ENCODE data around the gene CLN3. TPM values are rescaled to one million over a fixed set of nuclear protein-coding genes. Genes with fewer than 3 reads are reported as not detected.

The CLN3 gene
- total RNA-seq, 3 donors from 2014 or later = 25.9 to 26.0 (median 25.9) TPM

- Mint-ChIP-seq H3K4me1 (ENCODE audit: low read depth) (peaks cover 4% of the 10 kb centered on the region), H3K9me3 (no peaks in the 10 kb centered on the region), H3K4me3 (no peak overlapping the region), H3K27me3 (ENCODE audit: low read depth) (no peaks in the 10 kb centered on the region), H3K36me3 (ENCODE audit: insufficient read depth) (no peaks in the 10 kb centered on the region)
- DNase-seq (no peak), ATAC-seq (no peak)
These were observed 34.6 kb upstream of the CLN3 start for GRCh38 chr16:28526201-28527099.

- Mint-ChIP-seq H3K27me3 (ENCODE audit: low read depth) (no peaks in the 10 kb centered on the region), H3K4me3 (no peak overlapping the region)
- no peak for DNase-seq
These were observed 32.9 kb upstream of the CLN3 start for GRCh38 chr16:28524681-28525171.

GRCh38 chr16:28522792-28523191 is 30.9 kb upstream of the CLN3 start:
- H3K27me3 Mint-ChIP-seq (ENCODE audit: low read depth) = no peaks in the 10 kb centered on the region
- H3K4me3 Mint-ChIP-seq = no peak overlapping the region
- H3K4me1 Mint-ChIP-seq (ENCODE audit: low read depth) = peaks cover 4% of the 10 kb centered on the region
- H3K36me3 Mint-ChIP-seq (ENCODE audit: insufficient read depth) = no peaks in the 10 kb centered on the region
- H3K9me3 Mint-ChIP-seq = no peaks in the 10 kb centered on the region
- DNase-seq = no peak
- no peak for ATAC-seq

More at GRCh38 chr16:28524681-28525171, 32.9 kb upstream of the CLN3 start:
- peaks cover 4% of the 10 kb centered on the region for H3K4me1 Mint-ChIP-seq (ENCODE audit: low read depth)
- no peaks in the 10 kb centered on the region for H3K36me3 Mint-ChIP-seq (ENCODE audit: insufficient read depth)
- no peaks in the 10 kb centered on the region for H3K9me3 Mint-ChIP-seq
- ATAC-seq = peak; percentile 35 to 51

DNA sequence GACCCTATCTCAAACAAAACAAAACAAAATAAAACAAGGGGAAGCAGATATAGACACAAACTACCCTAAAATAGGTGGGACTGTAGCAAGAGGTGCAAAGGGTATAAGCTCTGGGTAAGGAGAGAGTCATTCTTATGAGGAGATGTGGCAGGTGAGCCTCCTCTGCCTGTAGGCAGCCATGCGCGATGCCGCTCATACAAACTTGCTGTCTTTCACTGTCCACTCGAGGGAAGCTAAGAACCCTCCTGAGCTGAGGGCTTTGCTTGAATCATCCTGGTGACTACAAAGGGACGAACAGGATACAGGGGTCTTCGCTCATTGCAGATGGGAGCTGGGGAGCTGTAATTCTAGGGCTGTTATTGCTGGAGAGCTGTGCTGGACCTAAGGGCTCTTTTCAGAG is 29.6 kb upstream of the CLN3 start:
- Mint-ChIP-seq H3K36me3 (ENCODE audit: insufficient read depth) (no peaks in the 10 kb centered on the region), H3K4me1 (ENCODE audit: low read depth) (peaks cover 4% of the 10 kb centered on the region), H3K9me3 (no peaks in the 10 kb centered on the region), H3K27me3 (ENCODE audit: low read depth) (no peaks in the 10 kb centered on the region), H3K4me3 (no peak overlapping the region)
- ATAC-seq (no peak), DNase-seq (no peak)

- Mint-ChIP-seq H3K9me3 (no peaks in the 10 kb centered on the region), H3K27me3 (ENCODE audit: low read depth) (no peaks in the 10 kb centered on the region), H3K4me3 (no peak overlapping the region), H3K36me3 (ENCODE audit: insufficient read depth) (no peaks in the 10 kb centered on the region), H3K4me1 (ENCODE audit: low read depth) (peaks cover 4% of the 10 kb centered on the region)
- ATAC-seq = no peak
- DNase-seq = no peak
These were observed 28.8 kb upstream of the CLN3 start for GRCh38 chr16:28520672-28521071.

GRCh38 chr16:28514246-28514645 is 22.4 kb upstream of the CLN3 start:
- no peaks in the 10 kb centered on the region for H3K36me3 Mint-ChIP-seq (ENCODE audit: insufficient read depth)
- no peak for ATAC-seq

GRCh38 chr16:28513484-28514181 is 21.8 kb upstream of the CLN3 start:
- H3K36me3 Mint-ChIP-seq (ENCODE audit: insufficient read depth) = no peaks in the 10 kb centered on the region

More at GRCh38 chr16:28514246-28514645, 22.4 kb upstream of the CLN3 start:
- Mint-ChIP-seq H3K9me3 (no peaks in the 10 kb centered on the region), H3K4me3 (no peak overlapping the region), H3K4me1 (ENCODE audit: low read depth) (no peaks in the 10 kb centered on the region), H3K27me3 (ENCODE audit: low read depth) (no peaks in the 10 kb centered on the region)
- no peak for DNase-seq

DNA sequence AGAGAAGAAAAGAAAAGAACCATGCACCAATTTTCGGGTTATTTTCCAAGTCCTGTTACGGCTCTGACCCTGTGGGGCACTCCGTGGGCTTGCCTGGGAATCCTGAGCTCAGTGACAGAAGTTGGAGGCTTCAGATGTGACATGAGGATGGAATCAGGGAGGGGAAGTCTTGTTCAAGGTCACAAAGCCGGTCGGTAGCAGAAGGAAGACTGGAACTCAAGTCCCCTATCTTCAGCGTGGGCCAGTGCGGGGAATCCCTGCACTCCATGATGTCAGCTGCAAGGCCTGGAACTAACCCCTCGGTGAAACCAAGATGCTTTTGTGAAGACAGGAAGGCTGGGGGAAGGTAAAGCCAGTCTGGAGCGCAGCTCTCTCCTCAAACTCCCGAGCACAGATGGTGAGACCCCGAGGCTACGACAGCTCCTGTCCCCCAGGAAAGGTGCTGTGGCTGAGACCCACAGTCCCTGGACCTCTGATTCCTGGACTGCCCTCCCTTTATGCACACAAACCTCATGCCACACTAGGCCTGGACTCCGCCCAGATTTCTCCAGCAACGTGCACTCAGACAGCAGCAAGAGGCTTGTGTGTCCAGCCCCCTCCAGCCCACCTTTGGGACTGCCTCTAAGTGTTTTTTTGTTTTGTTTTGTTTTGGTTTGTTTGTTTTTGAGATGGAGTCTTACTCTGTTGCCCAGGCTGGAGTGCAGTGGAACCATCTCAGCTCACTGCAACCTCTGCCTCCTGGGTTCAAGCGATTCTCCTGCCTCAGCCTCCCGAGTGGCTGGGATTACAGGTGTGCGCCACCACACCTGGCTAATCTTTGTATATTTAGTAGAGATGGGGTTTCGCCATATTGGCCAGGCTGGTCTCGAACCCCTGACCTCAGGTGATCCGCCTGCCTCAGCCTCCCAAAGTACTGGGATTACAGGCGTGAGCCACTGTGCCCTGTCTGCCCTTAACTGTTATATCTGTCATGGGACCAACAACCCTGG is 20.2 kb upstream of the CLN3 start:
- Mint-ChIP-seq H3K36me3 (ENCODE audit: insufficient read depth) (no peaks in the 10 kb centered on the region), H3K4me1 (ENCODE audit: low read depth) (peaks cover 13% of the 10 kb centered on the region), H3K4me3 (no peak overlapping the region), H3K27me3 (ENCODE audit: low read depth) (no peaks in the 10 kb centered on the region), H3K9me3 (no peaks in the 10 kb centered on the region)
- DNase-seq (no peak), ATAC-seq (no peak)

More at GRCh38 chr16:28513484-28514181, 21.8 kb upstream of the CLN3 start:
- Mint-ChIP-seq H3K4me1 (ENCODE audit: low read depth) (no peaks in the 10 kb centered on the region), H3K27me3 (ENCODE audit: low read depth) (no peaks in the 10 kb centered on the region), H3K9me3 (no peaks in the 10 kb centered on the region), H3K4me3 (no peak overlapping the region)
- ATAC-seq = no peak
- no peak for DNase-seq

- Mint-ChIP-seq H3K36me3 (ENCODE audit: insufficient read depth) (no peaks in the 10 kb centered on the region), H3K4me1 (ENCODE audit: low read depth) (peaks cover 19% of the 10 kb centered on the region), H3K27me3 (ENCODE audit: low read depth) (peaks cover 2% of the 10 kb centered on the region), H3K9me3 (no peaks in the 10 kb centered on the region), H3K4me3 (no peak overlapping the region)
- ATAC-seq (no peak), DNase-seq (no peak)
These were observed 19.2 kb upstream of the CLN3 start for GRCh38 chr16:28511031-28511430.

GRCh38 chr16:28505489-28506137 is 13.7 kb upstream of the CLN3 start:
- Mint-ChIP-seq H3K9me3 (no peaks in the 10 kb centered on the region), H3K4me1 (ENCODE audit: low read depth) (peaks cover 22% of the 10 kb centered on the region)
- ATAC-seq = no peak

DNA sequence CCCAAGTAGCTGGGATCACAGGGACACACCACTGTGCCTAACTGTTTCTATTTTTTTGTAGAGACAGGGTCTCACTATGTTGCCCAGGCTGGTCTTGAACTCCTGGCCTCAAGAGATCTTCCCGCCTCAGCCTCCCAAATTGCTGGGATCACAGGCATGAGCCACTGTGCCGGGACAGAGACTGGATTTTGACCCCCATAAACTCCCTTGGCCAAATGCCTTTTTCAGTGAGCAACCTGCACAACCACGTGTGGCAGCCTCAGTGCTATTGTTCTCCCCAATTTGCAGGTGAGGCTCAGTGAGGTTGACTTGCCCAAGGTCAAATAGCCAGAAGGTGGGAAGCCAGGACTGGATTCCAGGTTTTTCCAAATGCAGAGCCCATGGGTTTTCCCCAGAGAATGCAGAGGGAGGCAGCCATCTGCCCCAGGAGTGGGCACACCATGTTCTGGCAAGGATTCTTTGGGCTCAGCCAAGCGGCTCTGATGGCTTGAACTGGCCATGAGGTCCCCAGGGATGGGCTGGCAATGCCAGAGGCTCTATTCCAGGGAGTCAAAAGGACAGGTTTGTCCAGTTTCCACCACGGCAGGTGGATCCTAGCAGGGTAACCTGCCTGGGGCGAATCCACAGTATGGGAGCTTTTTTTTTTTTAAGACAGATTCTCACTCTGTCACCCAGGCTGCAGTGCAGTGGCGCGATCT is 13.0 kb upstream of the CLN3 start:
- Mint-ChIP-seq H3K4me3 (no peak overlapping the region), H3K4me1 (ENCODE audit: low read depth) (peaks cover 25% of the 10 kb centered on the region), H3K36me3 (ENCODE audit: insufficient read depth) (no peaks in the 10 kb centered on the region), H3K27me3 (ENCODE audit: low read depth) (peaks cover 2% of the 10 kb centered on the region), H3K9me3 (no peaks in the 10 kb centered on the region)
- DNase-seq (no peak), ATAC-seq (no peak)

More at GRCh38 chr16:28505489-28506137, 13.7 kb upstream of the CLN3 start:
- H3K4me3 Mint-ChIP-seq = no peak overlapping the region
- H3K36me3 Mint-ChIP-seq (ENCODE audit: insufficient read depth) = no peaks in the 10 kb centered on the region
- peaks cover 2% of the 10 kb centered on the region for H3K27me3 Mint-ChIP-seq (ENCODE audit: low read depth)
- no peak for DNase-seq

DNA sequence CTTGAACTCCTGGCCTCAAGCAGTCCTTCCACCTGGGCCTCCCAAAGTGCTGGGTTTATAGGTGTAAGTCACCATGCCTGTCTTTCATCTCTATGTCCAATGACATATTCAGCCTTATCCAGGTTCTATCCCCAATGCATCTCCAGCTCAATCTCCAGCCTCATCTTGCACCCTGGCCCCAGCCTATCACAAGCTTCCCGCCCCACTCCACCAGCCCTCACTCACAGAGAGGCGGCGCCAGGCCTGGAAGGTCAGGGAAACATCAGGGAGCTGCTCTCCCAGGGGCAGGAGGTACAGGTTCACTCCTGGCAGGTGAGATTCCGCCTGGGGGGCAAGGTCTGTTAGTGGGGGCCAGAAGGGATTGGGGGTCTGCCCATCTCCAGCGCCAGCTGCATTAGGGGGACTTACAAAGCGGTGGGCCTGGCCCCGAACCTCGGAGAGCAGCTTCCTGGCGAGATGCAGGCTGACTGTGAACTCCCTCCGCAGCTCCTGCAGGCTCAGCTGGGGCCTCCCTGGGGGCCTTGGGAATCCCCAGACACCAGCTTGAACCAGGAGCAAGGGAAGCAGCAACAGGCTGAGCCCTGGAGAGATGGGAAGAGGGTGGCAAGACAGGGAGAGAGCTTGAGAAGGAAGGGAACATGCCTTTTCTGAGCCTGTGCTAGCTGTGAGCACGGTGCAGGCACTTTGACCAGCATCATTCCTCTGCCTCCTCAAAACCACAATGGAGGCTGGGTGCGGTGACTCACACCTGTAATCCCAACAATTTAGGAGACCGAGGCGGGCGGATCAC is 11.8 kb upstream of the CLN3 start:
- no peak for ATAC-seq
- H3K9me3 Mint-ChIP-seq = no peaks in the 10 kb centered on the region

More for the DNA sequence above, 11.8 kb upstream of the CLN3 start:
- H3K36me3 Mint-ChIP-seq (ENCODE audit: insufficient read depth) = no peaks in the 10 kb centered on the region
- peaks cover 2% of the 10 kb centered on the region for H3K27me3 Mint-ChIP-seq (ENCODE audit: low read depth)
- no peak for DNase-seq
- H3K4me3 Mint-ChIP-seq = no peak overlapping the region
- H3K4me1 Mint-ChIP-seq (ENCODE audit: low read depth) = peaks cover 25% of the 10 kb centered on the region
